HG03135 (cell line): ENCODE measurements around the gene DNAJC13.
"Not testable (repeated sequence)": the region's sequence is repeated elsewhere in the genome, so short reads cannot be mapped to it uniquely, and the experiment has no call there.

Experiments
- ATAC-seq: cut with Tn5 transposase; IDR thresholded peaks from one replicate; pipeline ENCODE4 v1.9.1; 2021; ENCODE audit warnings: mild to moderate bottlenecking, moderate library complexity; ENCODE audit not compliant: unreplicated experiment

DNAJC13 gene

GRCh38 chr3:132416807-132417694 is at the start of gene DNAJC13:
TSS of gene DNAJC13 (plus strand) at chr3:132417502. CDS start at chr3:132434551, 17,049 bp downstream.
- peak; percentile 87 for ATAC-seq

DNA sequence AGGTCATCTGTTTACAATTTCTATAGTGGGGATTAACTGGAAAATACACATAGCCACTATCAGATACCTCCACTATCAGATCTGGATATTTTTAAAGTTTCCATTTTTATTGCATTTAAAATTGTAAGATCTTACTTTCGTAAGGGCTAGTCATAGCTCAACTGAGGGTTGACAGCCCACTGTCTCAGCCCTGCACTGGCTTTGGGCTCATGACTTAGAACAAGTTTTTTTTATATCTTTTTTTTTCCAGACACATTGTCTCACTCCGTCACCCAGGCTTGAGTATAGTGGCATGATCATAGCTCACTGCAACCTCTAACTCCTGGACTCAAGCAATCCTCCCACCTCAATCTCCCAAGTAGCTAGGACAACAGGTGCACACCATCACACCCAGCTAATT is 48.8 kb upstream of the DNAJC13 start:
- no peak for ATAC-seq

DNA sequence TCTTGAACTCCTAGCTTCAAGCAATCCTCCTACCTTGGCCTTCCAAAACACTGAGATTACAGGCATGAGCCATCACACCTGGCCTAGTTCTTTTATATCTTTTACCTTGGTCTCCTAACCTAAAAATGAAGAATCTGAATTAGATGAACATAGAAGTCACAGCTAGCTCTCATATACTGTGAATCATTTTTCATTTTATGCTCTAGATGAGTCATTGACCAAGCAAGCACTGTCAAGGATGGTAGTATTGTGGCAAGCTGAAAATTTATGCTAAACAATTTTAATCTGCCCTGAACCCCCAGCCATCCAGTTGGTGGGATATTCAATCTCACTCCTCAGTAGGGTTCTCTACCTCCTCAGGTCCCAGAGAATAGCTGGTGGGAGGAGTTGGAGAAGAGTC is 48.3 kb upstream of the DNAJC13 start:
- no peak for ATAC-seq

DNA sequence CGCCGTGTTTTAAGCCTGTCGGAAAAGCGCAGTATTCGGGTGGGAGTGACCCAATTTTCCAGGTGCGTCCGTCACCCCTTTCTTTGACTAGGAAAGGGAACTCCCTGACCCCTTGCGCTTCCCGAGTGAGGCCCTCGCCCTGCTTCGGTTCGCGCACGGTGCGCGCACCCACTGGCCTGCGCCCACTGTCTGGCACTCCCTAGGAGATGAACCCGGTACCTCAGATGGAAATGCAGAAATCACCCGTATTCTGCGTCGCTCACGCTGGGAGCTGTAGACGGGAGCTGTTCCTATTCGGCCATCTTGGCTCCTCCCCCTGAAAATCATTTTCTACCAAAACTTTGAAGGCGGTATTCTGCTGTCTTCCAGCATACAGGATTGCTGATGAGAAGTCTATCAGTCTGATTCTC is 40.4 kb upstream of the DNAJC13 start:
- ATAC-seq: not testable (repeated sequence)

- ATAC-seq: no peak
Measured at GRCh38 chr3:132378048-132378762, 39.1 kb upstream of the DNAJC13 start.

- ATAC-seq: no peak
Measured at GRCh38 chr3:132378846-132379245, 38.5 kb upstream of the DNAJC13 start.

DNA sequence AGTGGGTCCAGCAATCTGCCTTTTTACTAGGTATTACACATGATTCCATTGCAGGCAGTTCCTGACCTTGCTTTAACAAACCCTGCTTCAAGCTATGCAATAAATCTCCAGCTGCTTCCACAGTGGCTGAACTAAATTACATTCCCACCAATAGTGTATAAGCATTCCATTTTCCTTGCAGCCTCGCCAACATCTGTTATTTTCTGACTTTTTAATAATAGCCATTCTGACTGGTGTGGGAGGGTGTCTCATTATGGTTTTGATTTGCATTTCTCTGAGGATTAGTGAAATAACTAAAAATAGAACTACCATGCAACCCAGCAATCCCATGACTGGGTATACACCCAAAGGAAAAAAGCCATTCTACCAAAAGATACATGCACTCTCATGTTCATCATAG is 36.4 kb upstream of the DNAJC13 start:
- no peak for ATAC-seq

GRCh38 chr3:132381348-132381944 is 35.9 kb upstream of the DNAJC13 start:
- no peak for ATAC-seq

- ATAC-seq: no peak
Measured at GRCh38 chr3:132382267-132382666, 35.0 kb upstream of the DNAJC13 start.

- no peak for ATAC-seq
Measured at GRCh38 chr3:132382688-132383194, 34.6 kb upstream of the DNAJC13 start.

- no peak for ATAC-seq
Measured at GRCh38 chr3:132386259-132386658, 31.0 kb upstream of the DNAJC13 start.

- not testable (repeated sequence) for ATAC-seq
Measured at GRCh38 chr3:132392675-132393074, 24.6 kb upstream of the DNAJC13 start.

GRCh38 chr3:132394320-132394719 is 23.0 kb upstream of the DNAJC13 start:
- no peak for ATAC-seq

DNA sequence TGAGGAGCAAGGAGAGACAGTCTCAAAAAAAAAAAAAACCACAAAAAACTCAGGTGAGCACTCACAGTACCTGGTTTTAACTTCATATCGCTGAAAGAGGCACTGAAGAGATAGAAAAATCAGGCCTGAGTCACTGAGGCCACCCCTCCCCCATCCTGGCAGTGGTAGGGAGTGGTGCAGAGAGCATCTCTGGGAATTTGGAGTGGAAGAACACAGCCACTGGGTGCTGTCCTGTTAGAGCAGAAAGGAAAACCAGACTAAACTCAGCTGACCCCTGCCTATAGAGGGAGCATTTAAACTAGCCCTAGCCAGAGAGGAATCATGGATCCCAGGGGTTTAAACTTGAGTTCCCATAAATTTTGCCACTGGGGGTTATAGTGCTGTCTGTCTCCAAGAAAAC is 22.2 kb upstream of the DNAJC13 start:
- no peak for ATAC-seq

GRCh38 chr3:132396255-132396654 is 21.0 kb upstream of the DNAJC13 start:
- ATAC-seq: no peak

DNA sequence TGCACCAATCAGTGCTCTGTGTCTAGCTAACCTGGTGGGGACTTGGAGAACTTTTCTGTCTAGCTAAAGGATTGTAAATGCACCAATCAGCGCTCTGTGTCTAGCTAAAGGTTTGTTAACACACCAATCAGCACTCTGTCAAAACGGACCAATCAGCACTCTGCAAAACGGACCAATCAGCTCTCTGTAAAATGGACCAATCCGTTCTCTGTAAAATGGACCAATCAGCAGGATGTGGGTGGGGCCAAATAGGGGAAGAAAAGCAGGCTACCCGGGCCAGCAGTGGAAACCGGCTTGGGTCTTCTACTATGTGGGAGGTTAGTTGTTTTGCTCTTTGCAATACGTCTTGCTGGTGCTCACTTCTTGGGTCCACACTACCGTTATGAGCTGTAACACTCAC is 20.5 kb upstream of the DNAJC13 start:
- not testable (repeated sequence) for ATAC-seq

- no peak for ATAC-seq
Measured at GRCh38 chr3:132399054-132399929, 18.0 kb upstream of the DNAJC13 start.

DNA sequence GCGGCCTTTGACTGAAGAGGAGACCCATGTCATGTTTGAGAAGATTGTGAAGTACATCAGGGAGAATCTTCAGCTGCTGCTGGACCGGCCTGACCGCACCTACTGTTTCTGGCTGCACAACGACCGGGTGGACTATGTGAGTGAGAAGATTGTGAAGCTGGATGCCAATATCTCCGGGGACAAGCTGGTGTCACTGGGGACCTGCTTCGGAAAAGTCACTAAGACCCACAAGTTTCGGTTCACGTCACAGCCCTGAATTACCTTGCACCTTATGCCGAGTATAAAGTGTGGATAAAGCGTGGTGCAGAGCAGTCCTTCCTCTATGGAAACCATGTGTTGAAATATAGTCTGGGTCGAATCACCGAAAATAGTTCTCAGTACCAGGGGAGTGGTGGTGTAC is 16.0 kb upstream of the DNAJC13 start:
- no peak for ATAC-seq

DNA sequence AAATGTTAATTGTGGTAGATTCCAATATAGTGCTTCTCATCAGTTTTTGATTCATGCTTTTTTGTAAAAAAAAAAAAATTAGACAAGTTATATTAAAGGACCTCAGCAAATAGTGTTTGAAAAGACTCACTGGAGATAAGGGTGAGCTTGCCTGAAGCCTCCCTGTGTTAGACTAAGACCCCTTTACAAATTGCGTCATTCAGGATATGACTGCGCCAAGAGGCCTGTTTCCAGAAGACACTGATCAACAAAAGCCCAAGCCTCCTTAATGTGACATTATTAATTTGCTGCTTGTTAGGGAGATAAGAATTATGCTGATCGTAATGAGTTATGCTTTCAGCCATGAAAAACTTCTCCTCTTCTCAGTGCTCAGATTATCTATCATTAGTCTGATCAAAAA is 13.0 kb upstream of the DNAJC13 start:
- no peak for ATAC-seq

DNA sequence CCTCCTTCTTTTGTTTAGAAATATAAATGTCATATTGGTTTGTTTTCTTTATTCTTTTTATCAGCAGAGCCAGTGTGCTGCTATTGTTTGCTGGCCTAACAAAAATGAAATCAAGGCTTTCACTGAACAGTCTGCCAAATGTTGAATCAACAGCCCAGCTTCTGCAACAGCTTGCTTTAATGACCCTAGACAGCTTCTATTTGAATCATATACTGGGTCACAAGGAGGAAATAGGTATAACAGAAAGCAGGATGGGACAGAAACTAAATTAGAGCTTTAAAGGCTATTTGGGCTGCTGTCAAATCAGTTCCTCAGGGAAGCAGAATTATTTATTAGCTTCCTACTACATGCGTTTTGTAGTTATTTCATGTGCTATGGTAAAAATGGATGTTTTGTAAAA is 12.1 kb upstream of the DNAJC13 start:
- ATAC-seq: no peak
